Muscle layer of duodenum (tissue), 2 donors: Measurements from ENCODE around the gene RAB12.
"Not testable (repeated sequence)": the region's sequence is repeated elsewhere in the genome, so short reads cannot be mapped to it uniquely, and the experiment has no call there.

Experiments used
- H3K27ac ChIP-seq: one replicate; pipeline ENCODE4 v1.7.0; 2013; ENCODE audit warnings: mild to moderate bottlenecking, low read length
- H3K27me3 ChIP-seq: one replicate; pipeline ENCODE4 v1.7.0; 2013; ENCODE audit warnings: low read depth, mild to moderate bottlenecking, control low read depth, low read length
- H3K36me3 ChIP-seq, 2 donors: one replicate each; pipeline ENCODE4 v1.7.0; 2013; ENCODE audit warnings: low read length in 2 of 2, control low read depth in 1 of 2, mild to moderate bottlenecking in 1 of 2; ENCODE audit not compliant: insufficient read depth in 2 of 2, control insufficient read depth in 1 of 2
- H3K4me1 ChIP-seq, 2 donors: one replicate each; pipeline ENCODE4 v1.7.0; 2013; ENCODE audit warnings: low read length in 2 of 2, mild to moderate bottlenecking in 2 of 2, control low read depth in 1 of 2, moderate library complexity in 1 of 2; ENCODE audit not compliant: insufficient read depth in 2 of 2, control insufficient read depth in 1 of 2
- H3K4me3 ChIP-seq, 2 donors: one replicate each; pipeline ENCODE4 v1.7.0; 2013; ENCODE audit warnings: low read length in 2 of 2, low read depth in 1 of 2, mild to moderate bottlenecking in 1 of 2
- H3K9me3 ChIP-seq, 2 donors: one replicate each; pipeline ENCODE4 v1.7.0; 2013; ENCODE audit warnings: low read length in 2 of 2, control low read depth in 1 of 2, mild to moderate bottlenecking in 1 of 2; ENCODE audit not compliant: control insufficient read depth in 1 of 2
- donor health status: healthy.

Gene RAB12

DNA sequence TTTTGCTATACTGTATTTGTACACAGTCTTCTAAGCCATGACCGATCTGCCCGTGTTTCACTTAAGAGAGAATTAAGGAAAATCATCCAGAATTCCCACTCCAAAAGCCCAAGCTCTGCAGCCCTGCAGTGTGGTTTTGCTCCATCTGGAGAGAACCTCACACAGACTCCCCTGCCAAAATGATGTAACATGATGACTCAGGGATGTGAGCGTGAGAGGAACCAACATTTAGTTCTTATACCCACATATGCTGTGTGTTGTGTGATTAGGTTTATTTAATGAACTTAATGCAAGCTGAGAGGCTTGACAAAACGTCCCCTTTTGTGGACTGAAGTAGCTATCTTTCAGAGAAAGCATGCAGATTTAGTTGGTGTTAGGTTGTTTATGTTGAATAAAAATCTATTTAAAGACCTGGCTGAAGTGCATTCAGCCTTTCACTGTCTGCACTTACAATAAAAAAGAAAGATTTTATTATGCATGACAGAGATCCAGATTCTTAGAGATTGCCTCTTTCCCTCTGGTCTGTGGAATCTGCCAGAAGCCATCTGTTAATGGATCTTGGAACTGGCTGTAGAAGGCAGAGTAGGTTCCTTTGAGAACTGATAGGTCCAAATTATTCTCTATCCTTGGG is 6.3 kb downstream of the RAB12 start:
- no peaks in the 10 kb centered on the region for H3K36me3 ChIP-seq
- peaks cover 14 to 56% of the 10 kb centered on the region in 2 donors for H3K4me1 ChIP-seq
- H3K4me3 ChIP-seq: no peak overlapping the region
- no peaks in the 10 kb centered on the region for H3K9me3 ChIP-seq
- no peaks in the 10 kb centered on the region for H3K27me3 ChIP-seq
- peak overlapping the region; percentile 58 for H3K27ac ChIP-seq

DNA sequence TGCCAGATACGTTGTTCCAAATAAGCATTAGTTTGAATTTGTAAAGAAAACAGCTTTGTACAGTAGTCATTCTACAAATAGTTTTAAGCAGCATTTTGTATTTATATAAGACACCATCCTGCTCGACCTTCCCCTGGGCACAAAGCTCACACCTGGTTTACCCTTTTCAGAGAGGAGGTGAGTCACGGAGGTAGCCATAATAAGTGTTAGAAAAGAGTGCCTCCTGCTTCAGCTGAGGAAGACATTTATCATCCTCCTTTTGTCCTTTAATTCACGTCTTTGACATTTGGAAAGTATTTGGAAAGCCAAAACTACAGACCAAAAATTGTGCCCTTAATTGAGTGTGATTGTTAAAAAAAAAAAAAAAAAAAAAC is 6.8 kb downstream of the RAB12 start:
- Histone ChIP-seq H3K36me3 (no peaks in the 10 kb centered on the region), H3K4me3 (no peak overlapping the region), H3K27ac (peak overlapping the region; percentile 58), H3K4me1 (peaks cover 14 to 56% of the 10 kb centered on the region in 2 donors), H3K27me3 (no peaks in the 10 kb centered on the region), H3K9me3 (no peaks in the 10 kb centered on the region)

DNA sequence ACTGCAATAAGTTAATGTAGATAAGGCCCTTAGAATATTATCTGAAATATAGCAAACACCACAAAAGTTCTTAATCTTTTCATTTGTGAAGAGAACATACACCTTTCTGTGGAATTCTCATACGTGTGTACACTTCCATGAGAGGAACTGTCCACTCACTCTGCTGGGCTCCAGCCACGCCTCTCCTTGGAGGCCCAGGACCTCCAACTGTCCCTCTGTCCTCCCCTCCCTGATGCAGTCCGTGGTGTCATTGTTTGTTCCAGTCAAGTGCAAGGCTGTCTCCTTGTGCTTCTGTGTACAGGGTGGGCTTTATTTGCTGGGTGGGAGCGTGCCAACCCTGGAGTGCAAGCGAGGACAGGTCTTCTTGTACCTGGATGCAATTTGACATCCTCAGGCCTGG is 8.7 kb downstream of the RAB12 start:
- H3K27me3 ChIP-seq: no peaks in the 10 kb centered on the region
- H3K4me1 ChIP-seq: peaks cover 6 to 50% of the 10 kb centered on the region in 2 donors
- no peak overlapping the region for H3K4me3 ChIP-seq
- no peaks in the 10 kb centered on the region for H3K9me3 ChIP-seq
- no peak overlapping the region for H3K27ac ChIP-seq
- no peaks in the 10 kb centered on the region for H3K36me3 ChIP-seq

DNA sequence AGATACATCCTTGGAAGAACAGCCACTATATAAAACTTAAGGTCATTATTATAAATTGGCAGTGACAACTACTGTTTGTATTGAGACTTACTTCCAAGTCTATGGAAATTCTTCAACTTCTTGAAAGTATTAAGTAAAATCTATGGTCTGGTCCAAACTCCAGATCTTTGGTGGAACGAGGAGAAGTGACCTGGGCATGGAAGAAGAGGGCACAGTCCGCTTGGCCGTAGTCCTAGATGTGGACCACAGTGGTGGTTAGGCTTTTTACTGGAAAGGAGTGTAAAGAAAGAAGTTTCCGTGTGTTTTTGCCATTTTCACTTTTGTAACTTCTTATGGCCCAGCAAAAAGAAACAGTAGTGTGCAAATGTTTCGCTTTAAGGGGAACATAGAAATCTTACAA is 9.8 kb downstream of the RAB12 start:
- Histone ChIP-seq H3K27ac (no peak overlapping the region), H3K27me3 (no peaks in the 10 kb centered on the region), H3K9me3 (no peaks in the 10 kb centered on the region), H3K4me3 (no peak overlapping the region), H3K4me1 (peaks cover 6 to 47% of the 10 kb centered on the region in 2 donors), H3K36me3 (no peaks in the 10 kb centered on the region)

DNA sequence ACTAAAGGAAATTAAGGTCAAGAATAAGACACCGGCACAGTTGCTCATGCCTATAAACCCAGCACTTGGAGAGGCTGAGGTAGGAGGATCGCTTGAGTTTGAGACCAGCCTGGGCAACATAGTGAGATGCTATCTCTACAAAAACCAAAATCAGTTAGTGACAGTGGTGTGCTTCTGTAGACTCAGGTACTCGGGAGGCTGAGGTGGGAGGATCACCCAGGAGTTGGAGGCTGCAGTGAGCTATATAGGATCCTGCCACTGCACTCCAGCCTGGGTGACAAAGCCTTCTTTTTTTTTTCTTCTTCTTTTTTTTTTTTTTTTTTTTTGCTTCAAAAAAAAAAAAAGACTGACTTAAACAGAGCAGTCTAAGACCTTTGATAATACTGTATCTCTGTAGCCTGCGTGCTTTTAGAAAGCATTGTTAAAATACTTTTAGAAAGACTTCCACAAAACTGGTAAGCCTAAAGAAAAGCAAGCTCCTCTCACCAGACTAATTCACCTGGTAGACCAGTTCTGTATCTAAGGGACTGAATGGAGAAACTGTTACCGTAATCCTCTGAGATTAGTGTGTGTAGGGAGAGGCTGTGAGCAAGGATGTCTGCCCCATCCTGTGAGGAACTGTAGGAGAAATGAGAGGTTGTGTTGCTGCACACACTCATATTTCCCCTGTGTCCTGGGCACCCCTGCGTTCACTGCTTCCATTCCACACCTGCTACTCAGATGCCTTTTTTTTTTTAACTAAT is 10.8 kb downstream of the RAB12 start:
- Histone ChIP-seq H3K27ac (no peak overlapping the region), H3K9me3 (no peaks in the 10 kb centered on the region), H3K4me3 (no peak overlapping the region), H3K27me3 (no peaks in the 10 kb centered on the region), H3K36me3 (no peaks in the 10 kb centered on the region), H3K4me1 (peaks cover 6 to 43% of the 10 kb centered on the region in 2 donors)

DNA sequence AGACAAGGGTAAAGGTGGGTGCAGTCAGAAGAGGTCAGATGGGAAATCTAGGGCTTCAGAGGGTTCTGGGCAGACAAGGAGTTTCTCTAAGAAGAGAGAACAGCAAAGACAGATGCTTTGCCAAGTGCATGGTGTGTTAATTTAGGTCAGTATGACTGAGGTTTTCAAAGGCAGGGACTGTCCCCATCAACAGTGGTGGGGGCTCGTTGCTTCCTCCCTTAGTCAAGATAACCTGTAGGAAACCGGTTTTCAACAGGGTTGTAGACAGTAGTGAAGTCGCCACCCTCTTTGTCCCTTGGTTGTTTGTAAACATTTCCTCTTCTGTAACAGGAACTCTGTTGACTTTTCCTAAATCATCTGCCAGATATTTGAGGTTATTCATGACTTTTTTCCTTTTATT is 11.6 kb downstream of the RAB12 start:
- Histone ChIP-seq H3K27ac (no peak overlapping the region), H3K4me1 (peaks cover 2 to 35% of the 10 kb centered on the region in 2 donors), H3K27me3 (no peaks in the 10 kb centered on the region), H3K4me3 (no peak overlapping the region), H3K36me3 (peaks cover 0 to 6% of the 10 kb centered on the region in 2 donors), H3K9me3 (no peaks in the 10 kb centered on the region)

DNA sequence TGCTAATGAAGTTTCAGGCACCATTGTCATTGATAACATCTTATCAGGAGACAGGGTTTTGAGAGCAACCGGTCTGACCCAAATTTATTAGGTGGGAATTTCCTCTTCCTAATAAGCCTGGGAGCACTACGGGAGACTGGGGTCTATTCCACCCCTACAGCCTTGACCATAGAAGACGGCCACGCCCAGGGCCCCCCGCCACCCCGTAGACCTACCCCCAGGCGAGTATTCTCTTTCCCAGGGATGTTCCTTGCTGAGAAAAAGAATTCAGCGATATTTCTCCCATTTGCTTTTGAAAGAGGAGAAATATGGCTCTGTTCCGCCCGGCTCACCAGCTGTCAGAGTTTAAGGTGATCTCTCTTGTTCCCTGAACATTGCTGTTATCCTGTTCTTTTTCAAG is 13.4 kb downstream of the RAB12 start:
- H3K27ac ChIP-seq, H3K27me3 ChIP-seq, H3K9me3 ChIP-seq, H3K4me3 ChIP-seq: not testable (repeated sequence)
- Histone ChIP-seq H3K36me3 (peaks cover 14 to 18% of the 10 kb centered on the region in 2 donors), H3K4me1 (peaks cover 0 to 25% of the 10 kb centered on the region in 2 donors)

DNA sequence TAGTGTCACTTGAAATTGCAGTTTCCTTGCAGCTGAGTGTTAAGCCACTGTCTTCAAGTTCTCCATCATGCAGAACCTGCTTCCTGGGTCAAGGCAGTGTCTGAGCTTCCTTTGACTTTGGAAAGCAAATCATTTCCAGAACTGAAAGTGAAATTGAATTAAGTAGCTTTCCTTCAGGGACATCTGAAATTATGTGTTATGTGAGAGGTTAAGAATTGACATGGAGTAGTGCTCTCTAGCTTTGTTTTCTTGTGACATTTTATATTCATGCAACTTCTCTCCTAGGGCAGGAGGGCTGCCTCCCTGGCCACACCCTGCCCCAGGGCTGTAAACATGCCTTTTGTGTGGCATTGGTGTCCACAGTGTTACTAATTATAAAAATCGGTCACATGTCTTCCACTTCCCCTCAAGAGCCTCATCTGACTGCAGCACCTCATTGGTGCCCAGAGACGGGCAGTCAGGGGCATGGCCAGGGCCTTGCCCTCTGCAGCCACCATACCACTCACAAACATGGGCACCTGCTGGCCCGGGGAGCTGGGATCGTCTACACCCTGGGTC is 14.4 kb downstream of the RAB12 start:
- Histone ChIP-seq H3K4me1 (peaks cover 0 to 25% of the 10 kb centered on the region in 2 donors), H3K36me3 (peaks cover 15 to 18% of the 10 kb centered on the region in 2 donors), H3K27ac (peak overlapping the region; percentile 2), H3K27me3 (no peaks in the 10 kb centered on the region), H3K4me3 (peak overlapping the region in 1 of 2 donors; percentile 3), H3K9me3 (no peaks in the 10 kb centered on the region)

DNA sequence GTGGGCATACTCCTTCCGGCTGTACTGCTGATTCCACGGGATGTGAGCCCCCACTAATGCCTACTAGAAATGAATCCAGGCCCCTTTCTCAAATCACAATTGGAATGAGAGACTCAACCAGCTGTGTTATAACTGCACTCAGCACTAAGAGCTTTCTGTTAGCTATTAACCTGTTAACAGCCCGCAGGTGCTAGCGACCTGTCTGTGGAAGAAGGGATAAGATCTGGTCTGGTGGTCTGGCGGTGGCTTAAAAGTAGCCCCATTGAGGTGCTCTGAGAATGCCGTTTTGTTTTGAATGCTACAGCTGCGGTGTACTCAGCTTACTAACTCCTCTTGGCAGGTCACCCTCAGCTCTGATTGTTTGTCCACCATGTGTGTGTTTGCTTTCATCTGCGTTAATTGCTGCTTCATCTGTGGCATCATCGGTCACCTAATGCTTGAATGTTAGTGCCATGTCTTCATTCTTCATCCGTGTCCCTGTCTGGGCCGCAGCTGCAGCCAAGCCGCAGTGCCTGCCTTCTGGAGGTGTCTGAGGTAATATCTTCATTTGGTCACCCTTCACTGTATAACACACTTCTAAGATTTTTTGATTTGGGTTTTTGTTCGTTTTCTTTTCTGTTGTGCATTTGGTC is 16.3 kb downstream of the RAB12 start:
- Histone ChIP-seq H3K4me3 (no peak overlapping the region), H3K4me1 (peaks cover 0 to 12% of the 10 kb centered on the region in 2 donors), H3K36me3 (peaks cover 18 to 22% of the 10 kb centered on the region in 2 donors), H3K27me3 (no peaks in the 10 kb centered on the region), H3K9me3 (no peaks in the 10 kb centered on the region), H3K27ac (no peak overlapping the region)

DNA sequence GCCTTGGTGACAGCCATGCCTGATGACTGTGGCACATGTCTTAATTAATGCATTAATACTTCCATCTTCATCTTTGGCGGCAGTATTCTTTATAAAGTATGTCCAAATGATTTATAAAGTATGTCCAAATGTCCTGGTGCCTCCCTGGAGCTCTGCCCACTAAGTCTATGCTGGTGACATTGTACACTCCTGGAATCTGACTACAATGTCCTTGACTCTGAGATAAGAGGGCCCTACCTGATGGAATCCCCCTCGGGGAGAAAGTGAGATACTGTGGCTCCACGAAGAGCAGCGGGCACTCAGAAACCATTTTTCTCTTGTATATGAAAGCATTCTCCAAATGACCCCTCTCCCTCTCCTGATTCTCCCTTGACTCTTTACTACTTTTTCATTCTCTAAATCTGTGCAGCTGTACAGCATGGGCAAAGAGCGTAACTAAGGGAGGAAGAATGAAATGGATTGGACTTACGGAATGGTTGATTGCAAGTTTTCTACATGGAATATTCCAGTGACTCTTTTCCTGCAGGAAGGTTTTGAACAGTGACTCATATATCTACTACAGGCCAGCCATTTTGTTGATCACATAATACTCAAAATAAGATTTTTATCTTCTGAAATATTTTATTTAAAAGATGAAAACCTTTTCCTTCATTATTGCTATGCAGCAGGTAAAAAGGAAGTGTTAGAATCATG is 17.3 kb downstream of the RAB12 start:
- Histone ChIP-seq H3K4me1 (peaks cover 0 to 7% of the 10 kb centered on the region in 2 donors), H3K27me3 (no peaks in the 10 kb centered on the region), H3K36me3 (peaks cover 18 to 22% of the 10 kb centered on the region in 2 donors), H3K9me3 (no peaks in the 10 kb centered on the region), H3K4me3 (no peak overlapping the region), H3K27ac (no peak overlapping the region)

DNA sequence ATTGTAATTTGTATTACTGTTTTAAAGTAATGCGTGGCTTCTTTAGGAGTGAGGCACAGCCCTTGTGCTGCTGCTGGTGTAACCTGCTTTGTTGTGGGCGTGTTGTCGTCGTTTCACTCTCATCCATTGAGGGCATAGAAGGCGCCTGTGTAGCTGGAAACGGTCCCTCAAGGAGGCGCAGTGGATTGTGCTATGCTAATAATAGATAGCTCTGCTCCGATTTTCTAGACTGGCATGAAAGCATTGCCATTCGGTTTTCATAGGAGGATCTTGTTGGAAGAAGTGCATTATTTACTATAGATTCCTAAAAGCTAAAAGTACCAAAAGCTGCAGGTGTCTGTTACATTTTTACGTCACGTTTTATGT is 17.9 kb downstream of the RAB12 start:
- Histone ChIP-seq H3K9me3 (no peaks in the 10 kb centered on the region), H3K27ac (no peak overlapping the region), H3K4me1 (peaks cover 0 to 3% of the 10 kb centered on the region in 2 donors), H3K36me3 (peaks cover 18 to 22% of the 10 kb centered on the region in 2 donors), H3K27me3 (no peaks in the 10 kb centered on the region), H3K4me3 (no peak overlapping the region)
